Smooth muscle cell (in vitro differentiated cells): ENCODE results near the gene PCSK9. TPM values are rescaled to one million over a fixed set of nuclear protein-coding genes. Genes with fewer than 3 reads are reported as not detected.

Source experiments
- DNase-seq: peaks from one replicate; lab custom pipeline; 2025; ENCODE audit not compliant: unreplicated experiment; lab: John Stamatoyannopoulos, UW
- H2AFZ ChIP-seq: fragments of 200-600 bp; sonication (generic); 2 replicates; pipeline ENCODE4 v1.6.0; 2016; ENCODE audit warnings: antibody characterized with exemption, low read depth, mild to moderate bottlenecking
- H3F3A ChIP-seq: fragments of 200-600 bp; sonication (generic); 2 replicates; pipeline ENCODE4 v1.6.0; 2017; ENCODE audit warnings: antibody characterized with exemption, low read depth
- H3K27ac ChIP-seq: fragments of 200-600 bp; sonication (generic); 2 replicates; pipeline ENCODE4 v1.5.1; 2016; ENCODE audit warnings: low read depth, mild to moderate bottlenecking
- H3K27me3 ChIP-seq: fragments of 200-600 bp; sonication (generic); 2 replicates; pipeline ENCODE4 v1.6.1; 2016; ENCODE audit warnings: low read depth, mild to moderate bottlenecking
- H3K36me3 ChIP-seq: fragments of 200-600 bp; sonication (generic); 2 replicates; pipeline ENCODE4 v1.5.1; 2016; ENCODE audit warnings: low read depth
- H3K4me1 ChIP-seq: fragments of 200-600 bp; sonication (generic); 2 replicates; pipeline ENCODE4 v1.5.1; 2016; ENCODE audit warnings: low read depth
- H3K4me2 ChIP-seq: fragments of 200-600 bp; sonication (generic); 2 replicates; pipeline ENCODE4 v1.6.0; 2016; ENCODE audit warnings: mild to moderate bottlenecking
- H3K4me3 ChIP-seq: fragments of 200-600 bp; sonication (generic); 2 replicates; pipeline ENCODE4 v1.5.1; 2016; ENCODE audit warnings: mild to moderate bottlenecking
- H3K79me2 ChIP-seq: fragments of 200-600 bp; sonication (generic); 2 replicates; pipeline ENCODE4 v1.6.0; 2016; ENCODE audit warnings: low read depth, mild to moderate bottlenecking
- H3K9ac ChIP-seq: fragments of 200-600 bp; sonication (generic); 2 replicates; pipeline ENCODE4 v1.6.0; 2016; ENCODE audit warnings: low read depth
- H3K9me3 ChIP-seq: fragments of 200-600 bp; sonication (generic); replicated peaks from 2 replicates; pipeline ENCODE4 v1.5.1; 2016; ENCODE audit warnings: low read depth
- H4K20me1 ChIP-seq: fragments of 200-600 bp; sonication (generic); 2 replicates; pipeline ENCODE4 v1.6.0; 2016; ENCODE audit warnings: low read depth
- CTCF ChIP-seq: fragments of 200-600 bp; sonication (generic); IDR thresholded peaks from 2 replicates; pipeline ENCODE4 v1.5.1; 2017; ENCODE audit warnings: borderline replicate concordance, mild to moderate bottlenecking, antibody characterized with exemption; ENCODE audit not compliant: insufficient read depth, poor library complexity, severe bottlenecking
- WGBS: methylation state at CpG from one replicate; pipeline ENCODE4 v1.1.7; 2016; ENCODE audit warnings: low lambda C conversion rate; 5-methylcytosine and 5-hydroxymethylcytosine counted together
- polyA plus RNA-seq: library from polyadenylated mRNA; unstranded; fragments of >200 nt; fragmentation: Nextera tagmentation; extraction: Ambion mirVana; gene quantifications from 2 replicates; pipeline ENCODE4 v1.2.1, GENCODE V29; 2016
- total RNA-seq: library from RNA; depleted of rRNA; stranded (reverse); fragments of >200 nt; gene quantifications from 2 replicates; pipeline ENCODE4 v1.2.3, GENCODE V29; 2014

PCSK9 gene
- total and polyA plus RNA-seq, 2 experiments from 2014 or later: 0.18 to 0.70 TPM

- Histone ChIP-seq H3K79me2 (no peaks in the 10 kb centered on the region), H4K20me1 (no peaks in the 10 kb centered on the region), H3K27ac (no peak overlapping the region), H3K9me3 (no peaks in the 10 kb centered on the region), H3F3A (no peaks in the 10 kb centered on the region), H3K4me3 (no peak overlapping the region), H3K36me3 (no peaks in the 10 kb centered on the region), H3K4me2 (no peak overlapping the region), H3K4me1 (no peaks in the 10 kb centered on the region), H3K27me3 (peaks cover 29% of the 10 kb centered on the region), H2AFZ (no peak overlapping the region), H3K9ac (no peak overlapping the region)
- no peak for TF ChIP-seq CTCF
- no peak for DNase-seq
- WGBS: 81% methylated on average over 7 of the region's 7 CpGs
Observed at GRCh38 chr1:55033265-55033614, 6.1 kb upstream of the PCSK9 start.

DNA sequence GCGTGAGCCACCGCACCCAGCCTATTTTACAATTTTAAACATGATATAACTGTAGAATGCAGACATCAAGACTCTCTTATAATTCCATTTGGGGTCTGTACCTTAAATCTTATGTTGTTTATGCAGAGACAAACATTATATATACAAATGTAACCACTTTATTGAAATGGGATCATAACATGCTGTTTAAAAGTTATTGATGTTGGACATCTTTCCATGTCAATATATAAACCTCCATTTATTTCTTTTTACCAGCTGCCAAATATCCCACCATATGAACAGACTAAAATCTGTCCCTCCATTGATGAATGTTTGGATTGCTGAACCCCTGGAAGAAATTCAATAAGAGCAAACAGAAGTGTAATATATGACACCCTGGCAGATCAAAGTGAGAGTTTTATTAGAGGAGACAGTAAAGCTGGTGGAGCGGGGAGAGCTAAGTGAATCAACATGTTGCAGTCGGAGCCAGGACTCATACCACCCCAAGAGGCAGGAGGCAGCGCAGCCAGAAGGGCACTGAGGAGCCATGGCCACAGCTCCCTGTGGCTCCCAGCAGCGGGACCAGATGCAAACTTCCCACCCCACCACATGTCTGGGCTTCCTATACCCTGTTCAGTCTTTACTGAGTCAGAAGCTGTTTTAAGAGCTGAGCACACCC is 4.7 kb upstream of the PCSK9 start:
- no peaks in the 10 kb centered on the region for H4K20me1 ChIP-seq
- no peak overlapping the region for H2AFZ ChIP-seq
- no peak overlapping the region for H3K4me2 ChIP-seq
- H3K27me3 ChIP-seq: peaks cover 42% of the 10 kb centered on the region
- no peaks in the 10 kb centered on the region for H3F3A ChIP-seq
- peaks cover under 1% of the 10 kb centered on the region for H3K4me1 ChIP-seq
- TF ChIP-seq CTCF: no peak
- H3K9ac ChIP-seq: no peak overlapping the region
- H3K4me3 ChIP-seq: no peak overlapping the region
- H3K79me2 ChIP-seq: no peaks in the 10 kb centered on the region
- WGBS: 71% methylated on average over 6 of the region's 6 CpGs
- H3K36me3 ChIP-seq: no peaks in the 10 kb centered on the region
- no peaks in the 10 kb centered on the region for H3K9me3 ChIP-seq
- DNase-seq: no peak
- H3K27ac ChIP-seq: no peak overlapping the region

- Histone ChIP-seq H3K9me3 (no peaks in the 10 kb centered on the region), H3K27ac (no peak overlapping the region), H3K9ac (no peak overlapping the region), H2AFZ (no peak overlapping the region), H3K4me3 (no peak overlapping the region), H3K27me3 (peaks cover 55% of the 10 kb centered on the region), H3K79me2 (no peaks in the 10 kb centered on the region), H3F3A (no peaks in the 10 kb centered on the region), H4K20me1 (no peaks in the 10 kb centered on the region), H3K36me3 (no peaks in the 10 kb centered on the region), H3K4me1 (peaks cover 11% of the 10 kb centered on the region), H3K4me2 (no peak overlapping the region)
- DNase-seq: no peak
- TF ChIP-seq CTCF: no peak
- 87% methylated on average over 4 of the region's 4 CpGs for WGBS
Observed at GRCh38 chr1:55035904-55036303, 3.4 kb upstream of the PCSK9 start.
